G401 (cell line): ENCODE measurements around the gene TAF11L14. TPM values are rescaled to one million over a fixed set of nuclear protein-coding genes. Genes with fewer than 3 reads are reported as not detected.
"Not testable (repeated sequence)": the region's sequence is repeated elsewhere in the genome, so short reads cannot be mapped to it uniquely, and the experiment has no call there.

Source experiments
- DNase-seq: peaks from one replicate; pipeline ENCODE4 v3.0.0-alpha.2; 2015; ENCODE audit warnings: low spot score
- in situ Hi-C: cut with HindIII; loops from 2 replicates; pipeline ENCODE4 v1.10.0; 2016; ENCODE audit warnings: low sequenced_read_pairs, mixed read lengths
- total RNA-seq: library from RNA; depleted of rRNA; stranded (reverse); fragments of >200 nt; shearing (Covaris generic); gene quantifications from 2 replicates; pipeline ENCODE4 v1.2.3, GENCODE V29; 2014; rRNA removed

The TAF11L14 gene
- total RNA-seq = not detected in 2 replicates

DNA sequence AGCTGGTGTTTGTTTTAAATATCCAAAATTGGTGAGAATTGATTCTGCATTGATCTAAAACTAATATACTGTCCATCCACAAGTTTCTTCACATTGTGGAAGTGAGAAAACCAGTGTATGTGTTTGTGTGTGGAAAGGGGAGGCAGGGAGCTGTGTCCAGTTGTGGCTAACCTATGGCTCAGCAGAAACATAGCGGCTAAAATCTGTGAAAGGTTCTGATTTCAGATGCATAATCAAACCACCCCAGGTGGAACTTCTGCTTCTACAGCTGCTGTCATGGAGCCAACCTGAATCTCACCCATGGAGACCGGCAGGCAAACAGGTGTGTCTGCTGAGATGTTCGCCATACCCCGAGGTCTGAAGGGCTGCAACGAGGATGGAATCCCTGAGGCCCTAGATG lies at the start of gene TAF11L14:
Gene TAF11L14 (plus strand): TSS at position 301 of the 400 bp plus-strand sequence.
- in situ Hi-C loops = no loop called here
- no peak for DNase-seq

DNA sequence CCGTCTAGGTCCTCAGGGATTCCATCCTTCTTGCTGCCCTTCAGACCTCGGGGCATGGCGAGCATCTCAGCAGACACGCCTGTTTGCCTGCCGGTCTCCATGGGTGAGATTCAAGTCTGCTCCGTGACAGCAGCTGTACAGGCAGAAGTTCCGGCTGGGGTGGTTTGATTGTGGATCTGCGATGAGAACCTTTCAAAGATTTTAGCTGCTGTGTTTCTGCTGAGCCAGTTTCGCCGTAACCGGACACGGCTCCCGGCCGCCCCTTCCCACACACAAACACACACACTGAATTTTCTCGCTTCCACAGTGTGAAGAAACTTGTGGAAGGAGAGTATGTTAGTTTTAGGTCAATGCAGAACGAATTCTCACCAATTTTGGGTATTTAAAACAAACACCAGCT lies 48.6 kb upstream of the TAF11L14 start, which contains the start of gene TAF11L7:
Gene TAF11L7 (minus strand): TSS at position 101 of the 400 bp plus-strand sequence.
- DNase-seq, in situ Hi-C loops: not testable (repeated sequence)

DNA sequence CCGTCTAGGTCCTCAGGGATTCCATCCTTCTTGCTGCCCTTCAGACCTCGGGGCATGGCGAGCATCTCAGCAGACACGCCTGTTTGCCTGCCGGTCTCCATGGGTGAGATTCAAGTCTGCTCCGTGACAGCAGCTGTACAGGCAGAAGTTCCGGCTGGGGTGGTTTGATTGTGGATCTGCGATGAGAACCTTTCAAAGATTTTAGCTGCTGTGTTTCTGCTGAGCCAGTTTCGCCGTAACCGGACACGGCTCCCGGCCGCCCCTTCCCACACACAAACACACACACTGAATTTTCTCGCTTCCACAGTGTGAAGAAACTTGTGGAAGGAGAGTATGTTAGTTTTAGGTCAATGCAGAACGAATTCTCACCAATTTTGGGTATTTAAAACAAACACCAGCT lies 43.4 kb upstream of the TAF11L14 start, which contains the start of gene TAF11L8:
Gene TAF11L8 (minus strand): TSS at position 101 of the 400 bp plus-strand sequence.
- in situ Hi-C loops, DNase-seq: not testable (repeated sequence)

DNA sequence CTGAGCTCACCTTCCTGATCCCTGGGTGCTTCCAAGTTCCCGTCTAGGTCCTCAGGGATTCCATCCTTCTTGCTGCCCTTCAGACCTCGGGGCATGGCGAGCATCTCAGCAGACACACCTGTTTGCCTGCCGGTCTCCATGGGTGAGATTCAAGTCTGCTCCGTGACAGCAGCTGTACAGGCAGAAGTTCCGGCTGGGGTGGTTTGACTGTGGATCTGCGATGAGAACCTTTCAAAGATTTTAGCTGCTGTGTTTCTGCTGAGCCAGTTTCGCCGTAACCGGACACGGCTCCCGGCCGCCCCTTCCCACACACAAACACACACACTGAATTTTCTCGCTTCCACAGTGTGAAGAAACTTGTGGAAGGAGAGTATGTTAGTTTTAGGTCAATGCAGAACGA lies 40.0 kb upstream of the TAF11L14 start, which contains the start of gene TAF11L9:
Gene TAF11L9 (minus strand): TSS at position 140 of the 400 bp plus-strand sequence.
- in situ Hi-C loops = not testable (repeated sequence)

DNA sequence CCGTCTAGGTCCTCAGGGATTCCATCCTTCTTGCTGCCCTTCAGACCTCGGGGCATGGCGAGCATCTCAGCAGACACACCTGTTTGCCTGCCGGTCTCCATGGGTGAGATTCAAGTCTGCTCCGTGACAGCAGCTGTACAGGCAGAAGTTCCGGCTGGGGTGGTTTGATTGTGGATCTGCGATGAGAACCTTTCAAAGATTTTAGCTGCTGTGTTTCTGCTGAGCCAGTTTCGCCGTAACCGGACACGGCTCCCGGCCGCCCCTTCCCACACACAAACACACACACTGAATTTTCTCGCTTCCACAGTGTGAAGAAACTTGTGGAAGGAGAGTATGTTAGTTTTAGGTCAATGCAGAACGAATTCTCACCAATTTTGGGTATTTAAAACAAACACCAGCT lies 36.5 kb upstream of the TAF11L14 start, which contains the start of gene TAF11L10:
Gene TAF11L10 (minus strand): TSS at position 101 of the 400 bp plus-strand sequence.
- DNase-seq, in situ Hi-C loops: not testable (repeated sequence)

More for the DNA sequence above, 40.0 kb upstream of the TAF11L14 start, which contains the start of gene TAF11L9:
- DNase-seq = not testable (repeated sequence)

DNA sequence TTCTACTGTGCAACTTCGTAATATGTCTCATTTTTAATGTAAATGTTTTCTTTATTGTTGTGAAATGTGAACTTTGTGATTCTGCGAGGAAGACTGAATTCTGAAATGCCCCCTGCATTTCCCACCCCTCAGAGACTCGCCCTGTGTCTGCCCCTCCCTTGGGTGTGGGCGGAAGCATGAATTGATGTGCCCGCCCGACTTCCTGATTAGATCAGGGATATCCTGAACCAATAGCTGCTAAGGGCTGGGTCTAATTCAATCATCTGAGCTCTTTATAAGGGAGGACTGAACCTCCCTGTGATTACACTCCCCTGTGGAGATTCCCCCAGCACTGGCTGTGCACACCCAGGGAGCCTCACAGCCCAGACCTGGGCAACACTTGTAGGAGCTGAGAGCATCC lies 30.4 kb upstream of the TAF11L14 start, which contains the start of gene TAF11L11:
Gene TAF11L11 (plus strand): TSS at position 304 of the 400 bp plus-strand sequence.
- in situ Hi-C loops, DNase-seq: not testable (repeated sequence)

DNA sequence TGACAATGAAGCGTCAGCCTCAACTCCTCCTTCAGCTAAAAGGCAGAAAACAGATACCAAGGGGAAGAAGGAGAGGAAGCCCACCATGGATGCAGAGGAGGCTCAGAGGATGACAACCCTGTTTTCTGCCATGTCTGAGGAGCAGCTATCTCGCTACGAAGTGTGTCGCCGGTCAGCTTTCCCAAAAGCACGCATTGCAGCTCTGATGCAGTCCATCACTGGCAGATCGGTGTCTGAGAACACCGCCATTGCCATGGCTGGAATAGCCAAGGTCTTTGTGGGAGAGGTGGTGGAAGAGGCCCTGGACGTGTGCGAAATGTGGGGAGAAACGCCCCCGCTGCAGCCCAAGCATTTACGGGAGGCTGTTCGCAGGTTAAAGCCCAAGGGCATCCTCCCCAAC lies 29.3 kb upstream of the TAF11L14 start:
- in situ Hi-C loops = no loop called here

DNA sequence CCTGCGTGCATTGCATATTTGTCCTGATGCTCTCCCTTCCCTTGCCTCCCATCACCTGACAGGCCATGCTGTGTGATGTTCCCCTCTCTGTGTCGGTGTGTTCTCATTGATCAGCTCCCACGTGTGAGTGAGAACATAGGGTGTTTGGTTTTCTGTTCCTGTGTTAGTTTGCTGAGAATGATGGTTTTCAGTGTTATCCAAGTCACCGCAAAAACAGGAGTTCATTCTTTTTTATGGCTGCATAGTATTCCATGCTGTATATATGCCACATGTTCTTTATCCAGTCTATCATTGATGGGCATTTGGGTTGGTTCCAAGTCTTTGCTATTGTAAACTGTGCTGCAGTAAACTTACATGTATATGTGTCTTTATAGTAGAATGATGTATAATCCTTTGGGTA lies 26.8 kb upstream of the TAF11L14 start:
- in situ Hi-C loops, DNase-seq: not testable (repeated sequence)

More for the DNA sequence above, 29.3 kb upstream of the TAF11L14 start:
- DNase-seq = no peak

DNA sequence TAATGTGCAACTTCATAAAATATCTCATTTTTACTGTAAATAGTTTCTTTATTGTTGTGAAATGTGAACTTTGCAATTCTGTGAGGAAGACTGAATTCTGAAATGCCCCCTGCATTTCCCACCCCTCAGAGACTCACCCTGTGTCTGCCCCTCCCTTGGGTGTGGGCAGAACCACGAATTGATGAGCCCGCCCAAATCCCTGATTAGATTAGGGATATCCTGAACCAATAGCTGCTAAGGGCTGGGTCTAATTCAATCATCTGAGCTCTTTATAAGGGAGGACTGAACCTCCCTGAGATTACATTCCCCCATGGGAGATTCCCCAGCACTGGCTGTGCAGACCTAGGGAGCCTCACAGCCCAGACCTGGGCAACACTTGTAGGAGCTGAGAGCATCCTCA lies 24.2 kb upstream of the TAF11L14 start, which contains the start of gene TAF11L12:
Gene TAF11L12 (plus strand): TSS at position 301 of the 400 bp plus-strand sequence.
- DNase-seq, in situ Hi-C loops: not testable (repeated sequence)

DNA sequence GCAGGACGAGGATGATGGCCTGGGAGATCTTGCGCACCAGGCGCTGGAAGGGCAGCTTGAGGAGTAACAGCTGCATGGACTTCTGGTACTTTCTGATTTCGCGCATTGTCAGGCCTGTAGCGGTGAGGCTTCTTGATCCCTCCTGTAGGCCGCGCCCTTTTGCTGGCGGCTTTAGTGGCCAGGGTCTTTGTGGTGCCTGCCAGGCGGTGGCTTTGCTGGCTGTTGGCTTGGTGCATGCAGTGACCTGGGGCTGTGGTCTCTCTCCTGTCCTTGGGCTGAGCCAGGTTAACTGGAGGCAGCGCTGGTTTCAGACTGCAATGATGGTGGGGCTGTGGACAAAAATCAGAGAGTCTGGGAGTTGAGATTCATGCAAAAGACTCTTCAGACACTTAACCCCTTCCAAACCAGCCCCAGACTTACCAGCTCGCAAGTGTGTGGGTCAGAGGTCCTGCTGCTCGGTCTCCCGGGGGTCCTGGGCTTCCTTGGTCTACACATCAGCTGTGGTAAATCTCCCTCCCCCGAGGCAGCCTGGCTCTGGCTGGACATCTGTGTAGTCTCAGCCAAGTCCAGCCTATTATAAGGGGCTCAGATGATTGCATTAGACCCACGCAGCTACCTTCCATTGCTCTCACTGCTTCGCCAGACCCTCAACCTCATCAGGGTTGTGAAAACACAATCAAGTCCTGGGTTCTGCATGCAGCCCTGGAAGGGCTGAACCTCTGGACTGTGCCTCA lies 19.2 kb upstream of the TAF11L14 start:
- in situ Hi-C loops = no loop called here
- no peak for DNase-seq

DNA sequence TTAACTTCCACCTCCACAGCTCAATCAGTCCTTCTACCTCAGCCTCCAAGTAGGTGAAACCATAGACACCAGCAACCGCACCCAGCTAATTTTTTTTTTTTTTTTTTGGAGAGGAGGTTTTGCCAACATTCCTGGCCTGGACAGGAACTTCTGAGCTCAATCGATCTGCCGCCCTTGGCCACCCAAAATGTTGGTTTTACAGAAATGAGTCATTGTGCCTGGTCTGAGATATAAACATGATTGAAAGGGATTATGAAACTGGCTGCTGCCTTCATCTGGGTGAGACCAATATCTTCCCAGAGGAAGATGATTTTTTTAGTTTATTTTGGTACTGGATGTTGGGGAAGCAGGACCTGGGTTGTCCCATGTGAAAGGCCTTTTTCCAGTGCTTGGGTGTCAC lies 14.9 kb upstream of the TAF11L14 start:
- DNase-seq = no peak

DNA sequence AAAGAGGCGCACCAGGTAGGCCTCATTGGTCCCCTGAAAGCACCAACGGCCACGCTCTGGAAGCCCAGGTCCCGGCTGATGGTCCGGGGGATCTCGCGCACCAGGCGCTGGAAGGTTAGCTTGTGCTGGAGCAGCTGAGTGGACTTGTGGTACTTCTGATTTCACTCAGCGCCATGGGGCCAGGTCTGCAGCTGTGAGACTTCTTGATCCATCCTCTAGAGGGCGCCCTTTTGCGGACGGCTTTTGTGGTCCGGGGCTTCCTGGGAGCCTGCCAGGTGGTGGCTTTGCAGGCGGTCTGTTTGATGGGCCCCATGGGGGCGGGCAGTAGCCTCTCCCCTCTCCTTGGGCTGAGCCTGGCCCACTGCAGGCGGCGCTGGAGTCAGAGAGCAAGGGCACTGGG lies 13.6 kb upstream of the TAF11L14 start:
- in situ Hi-C loops = no loop called here
- DNase-seq = no peak

More for the DNA sequence above, 14.9 kb upstream of the TAF11L14 start:
- in situ Hi-C loops = no loop called here

DNA sequence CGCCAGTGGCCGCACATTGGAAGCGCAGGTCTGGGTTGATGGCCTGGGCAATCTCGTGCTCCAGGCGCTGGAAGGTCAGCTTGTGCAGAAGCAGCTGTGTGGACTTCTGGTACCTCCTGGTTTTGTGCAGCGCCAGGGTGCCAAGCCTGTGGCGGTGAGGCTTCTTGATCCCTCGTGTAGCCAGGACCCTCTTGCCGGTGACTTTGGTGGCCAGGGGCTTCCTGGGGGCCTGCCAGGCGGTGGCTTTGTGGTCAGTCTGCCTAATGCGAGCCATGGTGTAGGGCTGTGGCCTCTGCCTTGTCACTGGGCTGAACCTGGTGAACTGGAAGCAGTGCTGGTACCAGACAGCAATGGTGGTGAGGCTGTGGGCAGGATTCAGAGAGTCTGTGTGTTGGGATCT lies 8.6 kb upstream of the TAF11L14 start:
- no peak for DNase-seq
- in situ Hi-C loops = no loop called here

DNA sequence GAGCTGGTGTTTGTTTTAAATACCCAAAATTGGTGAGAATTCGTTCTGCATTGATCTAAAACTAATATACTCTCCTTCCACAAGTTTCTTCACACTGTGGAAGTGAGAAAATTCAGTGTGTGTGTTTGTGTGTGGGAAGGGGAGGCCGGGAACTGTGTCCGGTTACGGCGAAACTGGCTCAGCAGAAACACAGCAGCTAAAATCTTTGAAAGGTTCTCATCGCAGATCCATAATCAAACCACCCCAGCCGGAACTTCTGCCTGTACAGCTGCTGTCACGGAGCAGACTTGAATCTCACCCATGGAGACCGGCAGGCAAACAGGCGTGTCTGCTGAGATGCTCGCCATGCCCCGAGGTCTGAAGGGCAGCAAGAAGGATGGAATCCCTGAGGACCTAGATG lies 2.5 kb upstream of the TAF11L14 start, which contains the start of gene TAF11L13:
Gene TAF11L13 (plus strand): TSS at position 301 of the 400 bp plus-strand sequence.
- in situ Hi-C loops, DNase-seq: not testable (repeated sequence)

DNA sequence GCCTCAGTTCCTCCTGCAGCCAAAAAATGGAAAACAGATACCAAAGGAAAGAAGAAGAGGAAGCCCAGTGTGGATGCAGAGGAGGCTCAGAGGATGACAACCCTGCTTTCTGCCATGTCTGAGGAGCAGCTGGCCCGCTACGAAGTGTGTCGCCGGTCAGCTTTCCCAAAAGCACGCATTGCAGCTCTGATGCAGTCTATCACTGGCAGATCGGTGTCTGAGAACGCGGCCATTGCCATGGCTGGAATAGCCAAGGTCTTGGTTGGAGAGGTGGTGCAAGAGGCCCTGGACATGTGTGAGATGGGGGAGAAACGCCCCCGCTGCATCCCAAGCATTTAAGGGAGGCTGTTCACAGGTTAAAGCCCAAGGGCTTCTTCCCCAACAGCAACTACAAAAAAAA lies 15.0 kb downstream of the TAF11L14 start:
- in situ Hi-C loops, DNase-seq: not testable (repeated sequence)

DNA sequence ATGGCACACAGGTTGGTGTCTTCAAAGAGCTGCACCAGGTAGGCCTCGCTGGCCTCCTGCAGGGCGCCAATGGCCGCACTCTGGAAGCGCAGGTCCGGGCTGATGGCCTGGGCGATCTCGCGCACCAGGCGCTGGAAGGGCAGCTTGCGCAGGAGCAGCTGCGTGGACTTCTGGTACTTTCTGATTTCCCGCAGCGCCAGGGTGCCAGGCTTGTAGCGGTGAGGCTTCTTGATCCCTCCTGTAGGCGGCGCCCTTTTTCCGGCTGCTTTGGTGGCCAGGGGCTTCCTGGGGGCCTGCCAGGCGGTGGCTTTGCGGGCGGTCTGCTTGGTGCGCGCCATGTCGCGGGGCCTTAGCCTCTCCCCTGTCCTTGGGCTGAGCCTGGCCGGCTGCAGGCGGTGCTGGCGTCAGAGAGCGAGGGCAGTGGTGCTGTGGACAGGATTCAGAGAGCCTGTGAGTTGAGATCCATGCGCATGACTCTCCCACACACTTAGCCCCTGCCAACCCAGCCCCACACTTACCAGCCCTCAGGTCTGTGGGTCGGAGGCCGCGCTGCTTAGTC lies 21.0 kb downstream of the TAF11L14 start:
- DNase-seq, in situ Hi-C loops: not testable (repeated sequence)

DNA sequence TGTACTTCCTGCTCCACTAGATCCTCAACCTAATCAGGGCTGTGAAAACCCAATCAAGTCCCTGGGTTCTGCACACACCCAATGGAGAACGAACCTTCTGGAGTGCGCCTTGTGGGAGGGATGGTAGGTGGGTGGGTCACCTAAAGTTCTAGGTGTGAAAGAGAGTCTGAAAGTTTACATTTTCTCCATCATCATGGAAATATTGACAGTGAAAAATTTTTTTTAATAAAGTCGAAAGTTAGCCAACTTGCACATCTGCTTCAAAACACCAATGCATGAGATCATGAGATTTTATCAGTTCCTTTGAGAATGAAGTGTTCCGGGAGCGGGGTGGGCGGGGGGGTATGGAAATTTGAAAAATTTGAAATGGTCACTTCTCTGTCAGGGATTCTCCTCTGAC lies 21.7 kb downstream of the TAF11L14 start:
- no peak for DNase-seq
- in situ Hi-C loops = no loop called here

DNA sequence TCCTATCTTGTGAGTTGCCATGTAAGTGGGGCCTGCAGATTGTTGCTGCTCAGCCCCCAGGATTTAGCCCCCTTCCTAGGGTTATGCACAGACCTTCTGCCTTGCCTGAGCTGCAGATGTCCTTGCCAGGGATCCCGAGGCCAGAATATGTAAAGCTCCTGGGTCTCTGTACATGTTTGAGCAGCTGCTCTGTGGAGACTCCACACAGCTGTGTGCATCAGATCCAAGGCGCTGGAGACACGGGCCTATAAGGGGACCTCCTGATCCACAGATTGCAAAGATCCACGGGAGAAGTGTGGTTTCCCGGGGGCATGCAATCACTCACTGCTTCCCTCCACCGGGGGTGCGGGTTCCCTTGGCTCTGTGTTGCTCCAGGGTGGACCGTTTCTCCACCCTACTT lies 28.9 kb downstream of the TAF11L14 start:
- in situ Hi-C loops = no loop called here
- DNase-seq = no peak

DNA sequence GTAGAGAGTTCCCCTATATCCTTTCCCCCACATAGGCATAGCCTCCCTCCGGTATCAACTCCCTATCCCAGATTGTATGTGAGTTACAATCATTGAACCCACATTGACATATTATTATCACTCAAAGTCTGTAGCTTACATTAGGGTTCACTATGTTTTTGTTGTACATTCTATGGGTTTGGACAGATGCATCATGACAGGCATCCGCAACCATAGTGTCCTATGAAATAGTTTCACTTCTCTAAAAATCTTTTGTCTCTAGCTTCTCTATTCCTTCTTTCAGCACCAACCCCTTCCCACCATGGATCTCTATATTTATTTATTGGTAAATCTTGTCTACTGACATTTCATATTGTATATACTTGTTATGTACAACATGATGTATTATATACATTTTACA lies 31.6 kb downstream of the TAF11L14 start:
- in situ Hi-C loops = no loop called here
- DNase-seq = no peak

DNA sequence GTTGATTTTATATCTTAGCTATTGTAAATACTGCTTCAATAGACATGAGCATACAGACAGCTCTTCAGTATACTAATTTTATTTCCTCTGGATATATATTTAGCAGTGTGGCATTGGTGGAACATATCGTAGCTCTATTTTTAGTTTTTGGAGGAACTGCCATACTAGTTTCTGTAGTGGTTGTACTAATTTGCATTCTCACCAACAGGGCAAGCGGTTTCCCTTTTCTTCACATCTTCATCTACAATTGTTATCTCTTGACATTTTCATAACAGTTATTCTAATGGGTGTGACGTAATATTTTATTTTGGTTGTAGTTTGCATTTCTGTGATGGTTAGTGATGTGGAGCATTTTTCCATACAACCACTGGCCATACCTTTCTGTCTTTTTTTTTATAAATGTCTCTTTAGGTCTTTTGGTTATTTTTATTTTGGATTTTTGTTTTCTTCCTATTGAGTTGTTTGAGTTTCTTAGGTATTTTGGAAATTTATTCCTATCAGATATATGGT lies 32.5 kb downstream of the TAF11L14 start:
- in situ Hi-C loops = no loop called here
- no peak for DNase-seq
